ENCODE results near the gene ZNF565. TPM values are rescaled to one million over a fixed set of nuclear protein-coding genes. Genes with fewer than 3 reads are reported as not detected.
A peak's percentile ranks its signal among the peaks of the same experiment; 100 is the strongest.
"Not testable (repeated sequence)": the region's sequence is repeated elsewhere in the genome, so short reads cannot be mapped to it uniquely, and the experiment has no call there.

ZNF565 gene
- total RNA-seq, 2 donors from 2014 or later, result 3.2 to 4.3 TPM

GRCh38 chr19:36186722-36187121 lies 27.7 kb downstream of the ZNF565 start:
- not testable (repeated sequence) for H3K27ac Mint-ChIP-seq; DNase-seq (ENCODE audit: low spot score); H3K36me3 Mint-ChIP-seq; H3K27me3 Mint-ChIP-seq; H3K9me3 Mint-ChIP-seq; H3K4me3 Mint-ChIP-seq; H3K4me1 Mint-ChIP-seq (ENCODE audit: low read depth in 2 of 2); ATAC-seq

- Mint-ChIP-seq H3K4me3 (no peak overlapping the region), H3K36me3 (no peaks in the 10 kb centered on the region), H3K4me1 (ENCODE audit: low read depth in 2 of 2) (no peaks in the 10 kb centered on the region), H3K27ac (no peak overlapping the region), H3K27me3 (no peaks in the 10 kb centered on the region), H3K9me3 (no peaks in the 10 kb centered on the region)
- DNase-seq (ENCODE audit: low spot score) (no peak), ATAC-seq (no peak)
Measured at GRCh38 chr19:36183245-36183628, 31.2 kb downstream of the ZNF565 start.

GRCh38 chr19:36182612-36183244 lies 31.7 kb downstream of the ZNF565 start:
- no peak overlapping the region for H3K27ac Mint-ChIP-seq
- H3K9me3 Mint-ChIP-seq, result no peaks in the 10 kb centered on the region
- H3K4me1 Mint-ChIP-seq (ENCODE audit: low read depth in 2 of 2), result no peaks in the 10 kb centered on the region
- DNase-seq (ENCODE audit: low spot score) (no peak), ATAC-seq (no peak)
- H3K36me3 Mint-ChIP-seq, result no peaks in the 10 kb centered on the region
- H3K27me3 Mint-ChIP-seq, result no peaks in the 10 kb centered on the region
- no peak overlapping the region for H3K4me3 Mint-ChIP-seq

- not testable (repeated sequence) for H3K36me3 Mint-ChIP-seq; H3K27ac Mint-ChIP-seq; ATAC-seq; H3K4me1 Mint-ChIP-seq (ENCODE audit: low read depth in 2 of 2); DNase-seq (ENCODE audit: low spot score); H3K27me3 Mint-ChIP-seq; H3K4me3 Mint-ChIP-seq; H3K9me3 Mint-ChIP-seq
Measured at GRCh38 chr19:36179077-36179476, 35.4 kb downstream of the ZNF565 start.

GRCh38 chr19:36173846-36174245 lies 40.6 kb downstream of the ZNF565 start:
- H3K27me3 Mint-ChIP-seq; ATAC-seq; H3K4me1 Mint-ChIP-seq (ENCODE audit: low read depth in 2 of 2); DNase-seq (ENCODE audit: low spot score); H3K27ac Mint-ChIP-seq; H3K36me3 Mint-ChIP-seq; H3K4me3 Mint-ChIP-seq; H3K9me3 Mint-ChIP-seq: not testable (repeated sequence)

- Mint-ChIP-seq H3K27ac (no peak overlapping the region), H3K36me3 (no peaks in the 10 kb centered on the region), H3K27me3 (no peaks in the 10 kb centered on the region), H3K9me3 (no peaks in the 10 kb centered on the region), H3K4me3 (no peak overlapping the region), H3K4me1 (ENCODE audit: low read depth in 2 of 2) (peaks cover 0 to 2% of the 10 kb centered on the region in 2 donors)
- no peak for ATAC-seq
- DNase-seq (ENCODE audit: low spot score), result no peak
Measured at GRCh38 chr19:36172852-36173251, 41.6 kb downstream of the ZNF565 start.

- Mint-ChIP-seq H3K4me1 (ENCODE audit: low read depth in 2 of 2) (peaks cover 0 to 2% of the 10 kb centered on the region in 2 donors), H3K27ac (no peak overlapping the region), H3K4me3 (no peak overlapping the region), H3K36me3 (no peaks in the 10 kb centered on the region), H3K27me3 (no peaks in the 10 kb centered on the region), H3K9me3 (no peaks in the 10 kb centered on the region)
- ATAC-seq, result no peak
- no peak for DNase-seq (ENCODE audit: low spot score)
Measured at GRCh38 chr19:36169084-36169760, 45.2 kb downstream of the ZNF565 start.

- DNase-seq (ENCODE audit: low spot score), result no peak
- H3K27me3 Mint-ChIP-seq, result no peaks in the 10 kb centered on the region
- no peaks in the 10 kb centered on the region for H3K36me3 Mint-ChIP-seq
- H3K27ac Mint-ChIP-seq, result no peak overlapping the region
- peaks cover 0 to 3% of the 10 kb centered on the region in 2 donors for H3K4me1 Mint-ChIP-seq (ENCODE audit: low read depth in 2 of 2)
- H3K4me3 Mint-ChIP-seq, result no peak overlapping the region
- ATAC-seq, result no peak
- H3K9me3 Mint-ChIP-seq, result no peaks in the 10 kb centered on the region
Measured at GRCh38 chr19:36163813-36164212, 50.7 kb downstream of the ZNF565 start.

- peaks cover 7 to 10% of the 10 kb centered on the region in 2 donors for H3K4me1 Mint-ChIP-seq (ENCODE audit: low read depth in 2 of 2)
- no peak overlapping the region for H3K27ac Mint-ChIP-seq
- no peak for DNase-seq (ENCODE audit: low spot score)
- H3K36me3 Mint-ChIP-seq, result no peaks in the 10 kb centered on the region
- no peak overlapping the region for H3K4me3 Mint-ChIP-seq
- no peaks in the 10 kb centered on the region for H3K9me3 Mint-ChIP-seq
- ATAC-seq, result no peak
- no peaks in the 10 kb centered on the region for H3K27me3 Mint-ChIP-seq
Measured at GRCh38 chr19:36160821-36161596, 53.5 kb downstream of the ZNF565 start.

GRCh38 chr19:36153126-36153525 lies 61.3 kb downstream of the ZNF565 start:
- H3K27ac Mint-ChIP-seq, result no peak overlapping the region
- H3K27me3 Mint-ChIP-seq, result no peaks in the 10 kb centered on the region
- ATAC-seq (no peak), DNase-seq (ENCODE audit: low spot score) (no peak)
- no peaks in the 10 kb centered on the region for H3K9me3 Mint-ChIP-seq
- no peaks in the 10 kb centered on the region for H3K36me3 Mint-ChIP-seq
- no peak overlapping the region for H3K4me3 Mint-ChIP-seq
- peaks cover 15% of the 10 kb centered on the region in 2 donors for H3K4me1 Mint-ChIP-seq (ENCODE audit: low read depth in 2 of 2)

- Mint-ChIP-seq H3K27ac (no peak within 1 kb of the TSS), H3K4me1 (ENCODE audit: low read depth in 2 of 2) (peaks cover 10 to 15% of the 10 kb centered on the region in 2 donors), H3K9me3 (no peaks in the 10 kb centered on the region), H3K27me3 (no peaks in the 10 kb centered on the region), H3K36me3 (no peaks in the 10 kb centered on the region), H3K4me3 (no peak within 1 kb of the TSS)
- DNase-seq (ENCODE audit: low spot score) (no peak), ATAC-seq (peak in 1 of 2 donors; percentile 55)
Measured at GRCh38 chr19:36152352-36153091, 61.9 kb downstream of the ZNF565 start, which contains the start of gene COX7A1. COX7A1 (minus strand) TSS chr19:36152447; CDS start chr19:36152407, 40 bp downstream.

- Mint-ChIP-seq H3K27me3 (no peaks in the 10 kb centered on the region), H3K4me3 (no peak overlapping the region), H3K36me3 (no peaks in the 10 kb centered on the region), H3K4me1 (ENCODE audit: low read depth in 2 of 2) (peaks cover 10 to 15% of the 10 kb centered on the region in 2 donors), H3K9me3 (no peaks in the 10 kb centered on the region), H3K27ac (no peak overlapping the region)
- DNase-seq (ENCODE audit: low spot score) (no peak), ATAC-seq (no peak)
Measured at GRCh38 chr19:36152019-36152351, 62.5 kb downstream of the ZNF565 start.

- H3K27me3 Mint-ChIP-seq, result no peaks in the 10 kb centered on the region
- peaks cover 10 to 11% of the 10 kb centered on the region in 2 donors for H3K4me1 Mint-ChIP-seq (ENCODE audit: low read depth in 2 of 2)
- no peaks in the 10 kb centered on the region for H3K36me3 Mint-ChIP-seq
- ATAC-seq, result no peak
- no peak for DNase-seq (ENCODE audit: low spot score)
- no peaks in the 10 kb centered on the region for H3K9me3 Mint-ChIP-seq
- no peak overlapping the region for H3K27ac Mint-ChIP-seq
- no peak overlapping the region for H3K4me3 Mint-ChIP-seq
Measured at GRCh38 chr19:36151144-36152018, 63.1 kb downstream of the ZNF565 start.

Measured in natural killer cell treated with Interleukin-12 subunit alpha and Interleukin-12 subunit beta and Interleukin-15 and Interleukin-18, amount 100 ng/mL, for 72 hours (primary cell).